Endometrial microvascular endothelial cells (primary cell): ENCODE results near the gene EXOSC7. TPM values are rescaled to one million over a fixed set of nuclear protein-coding genes. Genes with fewer than 3 reads are reported as not detected.

Experiments
- in situ Hi-C: cut with HindIII; loops from 2 replicates; pipeline ENCODE4 v1.10.0; 2017; ENCODE audit warnings: low sequenced_read_pairs, low pct_unique_long_range_greater_than_20kb; ENCODE audit errors: inconsistent ontology term
- total RNA-seq: library from RNA; depleted of rRNA; stranded (reverse); fragments of >200 nt; gene quantifications from one replicate; pipeline ENCODE4 v1.2.3, GENCODE V29; 2015; ENCODE audit errors: inconsistent ontology term

EXOSC7 gene
- total RNA-seq, 1 donor from 2014 or later, result 84.8 TPM

GRCh38 chr3:45011756-45012508 is 35.9 kb downstream of the EXOSC7 start:
- in situ Hi-C loops, result no loop called here

- in situ Hi-C loops, result no loop called here
These were observed 36.5 kb downstream of the EXOSC7 start for GRCh38 chr3:45012577-45012976.

- in situ Hi-C loops, result no loop called here
These were observed 40.9 kb downstream of the EXOSC7 start for GRCh38 chr3:45016916-45017315.

- in situ Hi-C loops, result no loop called here
These were observed 41.8 kb downstream of the EXOSC7 start for GRCh38 chr3:45017821-45018220.

GRCh38 chr3:45020534-45020933 is 44.5 kb downstream of the EXOSC7 start:
- in situ Hi-C loops, result no loop called here

- in situ Hi-C loops, result no loop called here
These were observed 45.7 kb downstream of the EXOSC7 start for GRCh38 chr3:45021524-45022297.

- in situ Hi-C loops, result no loop called here
These were observed 47.6 kb downstream of the EXOSC7 start for GRCh38 chr3:45023675-45024074.

GRCh38 chr3:45024542-45025255 is 48.7 kb downstream of the EXOSC7 start:
- in situ Hi-C loops, result loop anchor here (25.0 kb wide), 1 partner anchor 638 kb away; no protein-coding TSS in a partner anchor

GRCh38 chr3:45026038-45026437 is 50.0 kb downstream of the EXOSC7 start, which contains the start of gene CLEC3B:
TSS of gene CLEC3B (plus strand) at chr3:45026303. CDS start at chr3:45026363, 60 bp downstream.
- in situ Hi-C loops, result loop anchor here (25.0 kb wide), 1 partner anchor 636 kb away; no protein-coding TSS in a partner anchor

- in situ Hi-C loops, result loop anchor here (25.0 kb wide), 1 partner anchor 635 kb away; no protein-coding TSS in a partner anchor
These were observed 50.9 kb downstream of the EXOSC7 start for GRCh38 chr3:45026957-45027356.

- in situ Hi-C loops, result loop anchor here (25.0 kb wide), 1 partner anchor 635 kb away; no protein-coding TSS in a partner anchor
These were observed 51.4 kb downstream of the EXOSC7 start for GRCh38 chr3:45027441-45027840.

GRCh38 chr3:45029216-45029615 is 53.2 kb downstream of the EXOSC7 start:
- in situ Hi-C loops, result loop anchor here (25.0 kb wide), 1 partner anchor 633 kb away; no protein-coding TSS in a partner anchor

- in situ Hi-C loops, result loop anchor here (25.0 kb wide), 1 partner anchor 633 kb away; no protein-coding TSS in a partner anchor
These were observed 53.6 kb downstream of the EXOSC7 start for GRCh38 chr3:45029661-45030060.

- in situ Hi-C loops, result loop anchor here (25.0 kb wide), 1 partner anchor 631 kb away; no protein-coding TSS in a partner anchor
These were observed 55.5 kb downstream of the EXOSC7 start for GRCh38 chr3:45031531-45031930.

GRCh38 chr3:45032113-45032512 is 56.1 kb downstream of the EXOSC7 start:
- in situ Hi-C loops, result loop anchor here (25.0 kb wide), 1 partner anchor 630 kb away; no protein-coding TSS in a partner anchor

GRCh38 chr3:45033791-45034190 is 57.7 kb downstream of the EXOSC7 start:
- in situ Hi-C loops, result loop anchor here (25.0 kb wide), 1 partner anchor 629 kb away; no protein-coding TSS in a partner anchor

GRCh38 chr3:45034612-45035252 is 58.7 kb downstream of the EXOSC7 start:
- in situ Hi-C loops, result loop anchor here (25.0 kb wide), 1 partner anchor 628 kb away; no protein-coding TSS in a partner anchor
